Forelimb muscle (tissue), 1 donor: ENCODE results near the gene GALNT9. TPM values are rescaled to one million over a fixed set of nuclear protein-coding genes. Genes with fewer than 3 reads are reported as not detected.
"Not testable (repeated sequence)": the region's sequence is repeated elsewhere in the genome, so short reads cannot be mapped to it uniquely, and the experiment has no call there.

Source experiments
- DNase-seq: peaks from one replicate; pipeline ENCODE4 v3.0.0-alpha.2; 2013; ENCODE audit warnings: low read depth
- polyA plus RNA-seq: library from polyadenylated mRNA; unstranded; fragments of 120-200 nt; gene quantifications from one replicate; pipeline ENCODE4 v1.2.1, GENCODE V29; 2013; ENCODE audit not compliant: insufficient read length

The GALNT9 gene
- polyA plus RNA-seq, 1 donor = 1.7 TPM

GRCh38 chr12:132236930-132237771 lies 92.2 kb downstream of the GALNT9 start:
- DNase-seq = no peak

- DNase-seq = no peak
Observed at GRCh38 chr12:132236129-132236929, 93.1 kb downstream of the GALNT9 start.

GRCh38 chr12:132235116-132235820 lies 94.1 kb downstream of the GALNT9 start:
- no peak for DNase-seq

GRCh38 chr12:132230381-132230780 lies 99.0 kb downstream of the GALNT9 start:
- DNase-seq = no peak

- no peak for DNase-seq
Observed at GRCh38 chr12:132229926-132230325, 99.5 kb downstream of the GALNT9 start.

GRCh38 chr12:132229193-132229760 lies 100.1 kb downstream of the GALNT9 start:
- DNase-seq = no peak

GRCh38 chr12:132228476-132229192 lies 100.8 kb downstream of the GALNT9 start:
- no peak for DNase-seq

- no peak for DNase-seq
Observed at GRCh38 chr12:132227782-132228475, 101.5 kb downstream of the GALNT9 start.

- no peak for DNase-seq
Observed at GRCh38 chr12:132227118-132227517, 102.3 kb downstream of the GALNT9 start.

GRCh38 chr12:132226604-132227003 lies 102.8 kb downstream of the GALNT9 start:
- no peak for DNase-seq

GRCh38 chr12:132225214-132225613 lies 104.2 kb downstream of the GALNT9 start:
- DNase-seq = no peak

- DNase-seq = no peak
Observed at GRCh38 chr12:132224484-132224883, 104.9 kb downstream of the GALNT9 start.

- DNase-seq = no peak
Observed at GRCh38 chr12:132222808-132223173, 106.6 kb downstream of the GALNT9 start.

- no peak for DNase-seq
Observed at GRCh38 chr12:132222096-132222807, 107.1 kb downstream of the GALNT9 start.

- not testable (repeated sequence) for DNase-seq
Observed at GRCh38 chr12:132219761-132220160, 109.6 kb downstream of the GALNT9 start.

- DNase-seq = no peak
Observed at GRCh38 chr12:132219323-132219722, 110.1 kb downstream of the GALNT9 start.

- no peak for DNase-seq
Observed at GRCh38 chr12:132218915-132219314, 110.5 kb downstream of the GALNT9 start.

GRCh38 chr12:132218527-132218875 lies 110.9 kb downstream of the GALNT9 start:
- no peak for DNase-seq

GRCh38 chr12:132217800-132218526 lies 111.4 kb downstream of the GALNT9 start:
- DNase-seq = no peak
